CD4-positive, alpha-beta T cell treated with Interleukin-6 for 4 hours (primary cell): ENCODE measurements around the gene KCNIP4.

Experiments used
- DNase-seq: peaks from one replicate; pipeline ENCODE4 v3.0.0-alpha.2; 2020; ENCODE audit warnings: mixed read lengths

Gene KCNIP4

GRCh38 chr4:21554066-21554465 lies 394.5 kb downstream of the KCNIP4 start:
- DNase-seq = no peak

- DNase-seq = no peak
Observed at GRCh38 chr4:21552455-21552854, 396.1 kb downstream of the KCNIP4 start.

GRCh38 chr4:21544955-21545354 lies 403.6 kb downstream of the KCNIP4 start:
- no peak for DNase-seq

GRCh38 chr4:21544415-21544814 lies 404.2 kb downstream of the KCNIP4 start:
- DNase-seq = no peak

- no peak for DNase-seq
Observed at GRCh38 chr4:21543514-21543913, 405.1 kb downstream of the KCNIP4 start.

GRCh38 chr4:21535898-21536297 lies 412.7 kb downstream of the KCNIP4 start:
- no peak for DNase-seq

- DNase-seq = no peak
Observed at GRCh38 chr4:21531048-21531447, 417.5 kb downstream of the KCNIP4 start.

- DNase-seq = no peak
Observed at GRCh38 chr4:21529214-21529613, 419.4 kb downstream of the KCNIP4 start.

- DNase-seq = no peak
Observed at GRCh38 chr4:21522296-21522695, 426.3 kb downstream of the KCNIP4 start.

GRCh38 chr4:21517126-21517859 lies 431.3 kb downstream of the KCNIP4 start:
- no peak for DNase-seq

- no peak for DNase-seq
Observed at GRCh38 chr4:21514022-21514694, 434.4 kb downstream of the KCNIP4 start.

- DNase-seq = no peak
Observed at GRCh38 chr4:21512353-21512752, 436.2 kb downstream of the KCNIP4 start.

- no peak for DNase-seq
Observed at GRCh38 chr4:21507439-21507838, 441.1 kb downstream of the KCNIP4 start.

- DNase-seq = no peak
Observed at GRCh38 chr4:21490682-21491081, 457.9 kb downstream of the KCNIP4 start.

GRCh38 chr4:21476757-21477156 lies 471.8 kb downstream of the KCNIP4 start:
- no peak for DNase-seq

- DNase-seq = no peak
Observed at GRCh38 chr4:21474195-21474594, 474.4 kb downstream of the KCNIP4 start.

GRCh38 chr4:21470535-21470934 lies 478.0 kb downstream of the KCNIP4 start:
- no peak for DNase-seq

- no peak for DNase-seq
Observed at GRCh38 chr4:21469438-21470300, 478.9 kb downstream of the KCNIP4 start.

GRCh38 chr4:21467551-21467950 lies 481.0 kb downstream of the KCNIP4 start:
- DNase-seq = no peak

- DNase-seq = no peak
Observed at GRCh38 chr4:21457086-21457840, 491.3 kb downstream of the KCNIP4 start.

- DNase-seq = no peak
Observed at GRCh38 chr4:21454831-21455230, 493.7 kb downstream of the KCNIP4 start.

- DNase-seq = no peak
Observed at GRCh38 chr4:21454201-21454600, 494.4 kb downstream of the KCNIP4 start.

GRCh38 chr4:21452931-21453330 lies 495.6 kb downstream of the KCNIP4 start:
- DNase-seq = no peak
